PFSK-1 (cell line): Measurements from ENCODE around the gene SYNPO.

ENCODE experiments used
- FOXP2 ChIP-seq: optimal IDR thresholded peaks from 2 replicates; pipeline ENCODE3; 2011; ENCODE audit warnings: borderline replicate concordance, control low read depth, inconsistent platforms; ENCODE audit not compliant: insufficient read depth; ENCODE audit errors: extremely low read length, extremely low read depth
- POLR2AphosphoS5 ChIP-seq: IDR thresholded peaks from 2 replicates; pipeline ENCODE4 v1.6.1; 2012; ENCODE audit warnings: low read depth, mild to moderate bottlenecking, control low read depth, low read length, moderate library complexity
- SIN3A ChIP-seq: IDR thresholded peaks from 2 replicates; pipeline ENCODE4 v1.6.1; 2012; ENCODE audit warnings: mild to moderate bottlenecking, low read length, moderate library complexity, borderline replicate concordance; ENCODE audit not compliant: insufficient read depth
- TAF1 ChIP-seq: IDR thresholded peaks from 2 replicates; pipeline ENCODE4 v1.6.1; 2012; ENCODE audit warnings: low read length, control low read depth, borderline replicate concordance; ENCODE audit not compliant: insufficient read depth
- TF ChIP-seq, protein P1 (sequence below), 2 experiments: IDR thresholded peaks; 2 replicates each; pipeline versions ENCODE4 v1.6.1 to v1.8.0; 2011 to 2012; ENCODE audit warnings: low read depth in 2 of 2, low read length in 2 of 2, control low read depth in 1 of 2, inconsistent platforms in 1 of 2, mild to moderate bottlenecking in 1 of 2, moderate library complexity in 1 of 2; ENCODE audit not compliant: insufficient read depth in 1 of 2

DNA sequence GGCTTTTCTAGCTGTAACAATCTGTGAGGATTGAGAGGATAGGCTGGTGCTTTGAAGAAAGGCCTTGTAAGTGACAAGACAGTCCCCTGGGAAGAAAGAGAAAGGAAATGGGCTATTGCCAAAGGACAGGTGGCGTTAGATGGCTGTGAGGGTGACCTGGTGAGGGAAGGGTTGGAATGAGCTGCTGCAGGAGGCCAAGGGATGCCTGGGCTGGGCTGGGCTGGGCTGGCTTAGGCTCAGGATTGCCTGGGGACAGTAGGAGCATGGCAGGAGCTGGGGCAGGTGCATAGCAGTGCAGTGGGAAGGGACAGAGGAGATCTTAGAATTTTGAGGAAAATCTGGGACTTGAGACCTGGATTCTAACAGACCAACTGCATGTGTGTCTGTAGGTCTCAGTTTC lies 10.9 kb downstream of the SYNPO start:
- no peak for TF ChIP-seq POLR2AphosphoS5
- TF ChIP-seq TAF1 = no peak
- TF ChIP-seq SIN3A = no peak
- TF ChIP-seq, protein P1, sequence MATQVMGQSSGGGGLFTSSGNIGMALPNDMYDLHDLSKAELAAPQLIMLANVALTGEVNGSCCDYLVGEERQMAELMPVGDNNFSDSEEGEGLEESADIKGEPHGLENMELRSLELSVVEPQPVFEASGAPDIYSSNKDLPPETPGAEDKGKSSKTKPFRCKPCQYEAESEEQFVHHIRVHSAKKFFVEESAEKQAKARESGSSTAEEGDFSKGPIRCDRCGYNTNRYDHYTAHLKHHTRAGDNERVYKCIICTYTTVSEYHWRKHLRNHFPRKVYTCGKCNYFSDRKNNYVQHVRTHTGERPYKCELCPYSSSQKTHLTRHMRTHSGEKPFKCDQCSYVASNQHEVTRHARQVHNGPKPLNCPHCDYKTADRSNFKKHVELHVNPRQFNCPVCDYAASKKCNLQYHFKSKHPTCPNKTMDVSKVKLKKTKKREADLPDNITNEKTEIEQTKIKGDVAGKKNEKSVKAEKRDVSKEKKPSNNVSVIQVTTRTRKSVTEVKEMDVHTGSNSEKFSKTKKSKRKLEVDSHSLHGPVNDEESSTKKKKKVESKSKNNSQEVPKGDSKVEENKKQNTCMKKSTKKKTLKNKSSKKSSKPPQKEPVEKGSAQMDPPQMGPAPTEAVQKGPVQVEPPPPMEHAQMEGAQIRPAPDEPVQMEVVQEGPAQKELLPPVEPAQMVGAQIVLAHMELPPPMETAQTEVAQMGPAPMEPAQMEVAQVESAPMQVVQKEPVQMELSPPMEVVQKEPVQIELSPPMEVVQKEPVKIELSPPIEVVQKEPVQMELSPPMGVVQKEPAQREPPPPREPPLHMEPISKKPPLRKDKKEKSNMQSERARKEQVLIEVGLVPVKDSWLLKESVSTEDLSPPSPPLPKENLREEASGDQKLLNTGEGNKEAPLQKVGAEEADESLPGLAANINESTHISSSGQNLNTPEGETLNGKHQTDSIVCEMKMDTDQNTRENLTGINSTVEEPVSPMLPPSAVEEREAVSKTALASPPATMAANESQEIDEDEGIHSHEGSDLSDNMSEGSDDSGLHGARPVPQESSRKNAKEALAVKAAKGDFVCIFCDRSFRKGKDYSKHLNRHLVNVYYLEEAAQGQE (IDR thresholded peaks at IDR 0.05; ENCODE audit: insufficient read depth in 1 of 2, low read depth in 2 of 2, low read length in 2 of 2) = no peak
- no peak for TF ChIP-seq FOXP2
